A673 (cell line): ENCODE measurements around the gene DNAAF8.

Source experiments
- CTCF ChIP-seq: fragments of 300-800, 200-600 bp; sonication (generic); conservative IDR thresholded peaks from 2 replicates; pipeline ENCODE4 v1.5.1; 2017; ENCODE audit warnings: low read depth, mild to moderate bottlenecking, antibody characterized with exemption, low read length, moderate library complexity, mixed read lengths
- EZH2 ChIP-seq: fragments of 200-600 bp; sonication (generic); IDR thresholded peaks from 2 replicates; pipeline ENCODE4 v1.6.1; 2017; ENCODE audit warnings: borderline replicate concordance, low read depth, mild to moderate bottlenecking, mixed read lengths, antibody characterized with exemption, low read length; ENCODE audit not compliant: poor library complexity, severe bottlenecking

GRCh38 chr16:4688674-4689045 lies 45.7 kb upstream of the DNAAF8 start:
- TF ChIP-seq CTCF (no peak), EZH2 (no peak)
